T-helper 22 cell (primary cell): ENCODE results near the gene TRHDE.

ENCODE experiments used
- DNase-seq: peaks from one replicate; pipeline ENCODE4 v3.0.0-alpha.2; 2020; ENCODE audit warnings: low read depth

Gene TRHDE

GRCh38 chr12:72521326-72521725 is 249.2 kb downstream of the TRHDE start:
- no peak for DNase-seq

GRCh38 chr12:72522411-72522810 is 250.2 kb downstream of the TRHDE start:
- no peak for DNase-seq

GRCh38 chr12:72523754-72524153 is 251.6 kb downstream of the TRHDE start:
- no peak for DNase-seq

GRCh38 chr12:72535212-72535990 is 263.2 kb downstream of the TRHDE start:
- no peak for DNase-seq

- DNase-seq: no peak
Measured at GRCh38 chr12:72540811-72541210, 268.6 kb downstream of the TRHDE start.

- no peak for DNase-seq
Measured at GRCh38 chr12:72543777-72544467, 271.8 kb downstream of the TRHDE start.

GRCh38 chr12:72546106-72546505 is 273.9 kb downstream of the TRHDE start:
- no peak for DNase-seq

- no peak for DNase-seq
Measured at GRCh38 chr12:72547573-72547972, 275.4 kb downstream of the TRHDE start.

- DNase-seq: no peak
Measured at GRCh38 chr12:72549184-72549583, 277.0 kb downstream of the TRHDE start.

GRCh38 chr12:72560003-72560769 is 288.0 kb downstream of the TRHDE start:
- DNase-seq: no peak

GRCh38 chr12:72570601-72571000 is 298.4 kb downstream of the TRHDE start:
- no peak for DNase-seq

- no peak for DNase-seq
Measured at GRCh38 chr12:72574138-72574537, 302.0 kb downstream of the TRHDE start.

GRCh38 chr12:72578327-72578726 is 306.2 kb downstream of the TRHDE start:
- DNase-seq: no peak

GRCh38 chr12:72586456-72586855 is 314.3 kb downstream of the TRHDE start:
- no peak for DNase-seq

- no peak for DNase-seq
Measured at GRCh38 chr12:72602581-72602980, 330.4 kb downstream of the TRHDE start.

GRCh38 chr12:72605975-72606374 is 333.8 kb downstream of the TRHDE start:
- DNase-seq: no peak

GRCh38 chr12:72610342-72610741 is 338.2 kb downstream of the TRHDE start:
- DNase-seq: no peak

- no peak for DNase-seq
Measured at GRCh38 chr12:72610854-72611358, 338.7 kb downstream of the TRHDE start.

GRCh38 chr12:72612171-72612570 is 340.0 kb downstream of the TRHDE start:
- DNase-seq: no peak

- DNase-seq: no peak
Measured at GRCh38 chr12:72618764-72619163, 346.6 kb downstream of the TRHDE start.

- DNase-seq: no peak
Measured at GRCh38 chr12:72622556-72622955, 350.4 kb downstream of the TRHDE start.

GRCh38 chr12:72631926-72632685 is 359.9 kb downstream of the TRHDE start:
- DNase-seq: no peak
